SK-N-SH (cell line): ENCODE data around the gene PHACTR3. TPM values are rescaled to one million over a fixed set of nuclear protein-coding genes. Genes with fewer than 3 reads are reported as not detected.
A peak's percentile ranks its signal among the peaks of the same experiment; 100 is the strongest.

ENCODE experiments used
- CTCF ChIA-PET: fragments of 300-600, 350-600 bp; formaldehyde crosslinking; extraction: SDS; loops from one replicate; lab custom pipeline; 2021; lab: Yijun Ruan, JAX
- POLR2A ChIA-PET: fragments of 350-600 bp; sonication (Branson Sonifier 250); formaldehyde crosslinking; extraction: SDS; loops from one replicate; lab custom pipeline; 2020; ENCODE audit warnings: antibody characterized with exemption, inconsistent platforms; lab: Yijun Ruan, JAX
- DNase-seq: peaks from one replicate; pipeline ENCODE4 v3.0.0; 2012
- H2AFZ ChIP-seq: fragments of 200-600 bp; sonication (generic); 2 replicates; pipeline ENCODE4 v1.8.1; 2016; ENCODE audit warnings: antibody characterized with exemption, mild to moderate bottlenecking, low read depth
- H3F3A ChIP-seq: fragments of 200-600 bp; sonication (generic); replicated peaks from 2 replicates; pipeline ENCODE3; 2016; ENCODE audit warnings: antibody characterized with exemption, mild to moderate bottlenecking; ENCODE audit not compliant: insufficient read depth
- H3K27ac ChIP-seq, 2 experiments: fragments of 200-500 bp in 1 of 2; fragments of 200-600 bp in 1 of 2; sonication (Bioruptor generic) in 1 of 2; sonication (generic), shearing (Covaris generic) in 1 of 2; 2 replicates each; pipeline versions ENCODE4 v1.5.1 to v1.6.1; 2014 to 2016; ENCODE audit warnings: low read depth in 2 of 2, inconsistent platforms in 1 of 2, low read length in 1 of 2, mild to moderate bottlenecking in 1 of 2, mixed read lengths in 1 of 2
- H3K27me3 ChIP-seq: fragments of 200-600 bp; sonication (generic), shearing (Covaris generic); 2 replicates; pipeline ENCODE4 v1.6.1; 2016; ENCODE audit warnings: mixed run types; ENCODE audit not compliant: insufficient read depth
- H3K36me3 ChIP-seq, 2 experiments: fragments of 200-500 bp in 1 of 2; fragments of 200-600 bp in 1 of 2; sonication (Bioruptor generic) in 1 of 2; sonication (generic) in 1 of 2; replicated peaks in 1 of 2; 2 replicates each; pipeline versions ENCODE3 to v1.5.1; 2014 to 2016; ENCODE audit warnings: low read length in 1 of 2, mild to moderate bottlenecking in 1 of 2; ENCODE audit not compliant: insufficient read depth in 2 of 2, control insufficient read depth in 1 of 2
- H3K4me1 ChIP-seq, 2 experiments: fragments of 200-500 bp in 1 of 2; fragments of 200-600 bp in 1 of 2; sonication (Bioruptor generic) in 1 of 2; sonication (generic), shearing (Covaris generic) in 1 of 2; 2 replicates each; pipeline versions ENCODE4 v1.5.1 to v1.6.1; 2014 to 2016; ENCODE audit warnings: low read depth in 1 of 2, low read length in 1 of 2, mixed run types in 1 of 2; ENCODE audit not compliant: insufficient read depth in 2 of 2, control insufficient read depth in 1 of 2
- H3K4me2 ChIP-seq: fragments of 200-600 bp; sonication (generic), shearing (Covaris generic); 2 replicates; pipeline ENCODE4 v1.6.1; 2017; ENCODE audit warnings: mixed run types
- H3K4me3 ChIP-seq, 2 experiments: fragments of 200-500 bp in 1 of 2; fragments of 200-600 bp in 1 of 2; sonication (Bioruptor generic) in 1 of 2; sonication (generic), shearing (Covaris generic) in 1 of 2; 2 replicates each; pipeline versions ENCODE4 v1.5.1 to v1.8.1; 2014 to 2016; ENCODE audit warnings: low read depth in 2 of 2, inconsistent platforms in 1 of 2, low read length in 1 of 2, mild to moderate bottlenecking in 1 of 2, mixed read lengths in 1 of 2, moderate library complexity in 1 of 2
- H3K79me2 ChIP-seq: fragments of 200-600 bp; sonication (generic); 2 replicates; pipeline ENCODE4 v1.8.1; 2017; ENCODE audit warnings: mild to moderate bottlenecking; ENCODE audit not compliant: insufficient read depth
- H3K9ac ChIP-seq: fragments of 200-600 bp; sonication (generic); 2 replicates; pipeline ENCODE4 v1.6.1; 2017; ENCODE audit warnings: mixed run types
- H3K9me2 ChIP-seq: fragments of 200-600 bp; sonication (generic); 2 replicates; pipeline ENCODE4 v1.6.1; 2017; ENCODE audit warnings: mixed run types
- H3K9me3 ChIP-seq: fragments of 200-600 bp; sonication (generic); 2 replicates; pipeline ENCODE4 v1.6.1; 2017; ENCODE audit warnings: mixed run types, mild to moderate bottlenecking, moderate library complexity
- H4K20me1 ChIP-seq: fragments of 200-600 bp; sonication (generic); 2 replicates; pipeline ENCODE4 v1.6.1; 2017; ENCODE audit warnings: mild to moderate bottlenecking, mixed run types; ENCODE audit not compliant: insufficient read depth
- CHD2 ChIP-seq: fragments of 150-350 bp; IDR thresholded peaks from 2 replicates; pipeline ENCODE4 v1.6.1; 2018; ENCODE audit warnings: low read length; ENCODE audit not compliant: partially characterized antibody
- ELF1 ChIP-seq: IDR thresholded peaks from 2 replicates; pipeline ENCODE4 v1.4.0; 2012
- EP300 ChIP-seq, 2 experiments: IDR thresholded peaks; 2 replicates each; pipeline versions ENCODE4 v1.4.0 to v1.6.1; 2012; ENCODE audit warnings: borderline replicate concordance in 1 of 2, low read depth in 1 of 2, low read length in 1 of 2
- FOSL2 ChIP-seq: IDR thresholded peaks from 2 replicates; pipeline ENCODE4 v1.4.0; 2012; ENCODE audit warnings: low read depth, mild to moderate bottlenecking, moderate library complexity, borderline replicate concordance
- GABPA ChIP-seq: IDR thresholded peaks from 2 replicates; pipeline ENCODE4 v1.4.0; 2012; ENCODE audit warnings: low read depth, mild to moderate bottlenecking
- MXI1 ChIP-seq: IDR thresholded peaks from 2 replicates; pipeline ENCODE4 v1.6.1; 2012; ENCODE audit warnings: mild to moderate bottlenecking, low read depth, low read length, improper control_type of control experiment
- NFIC ChIP-seq: IDR thresholded peaks from 2 replicates; pipeline ENCODE4 v1.4.0; 2012; ENCODE audit warnings: borderline replicate concordance
- POLR2AphosphoS5 ChIP-seq: IDR thresholded peaks from 2 replicates; pipeline ENCODE4 v1.6.1; 2012; ENCODE audit warnings: low read depth, low read length
- RAD21 ChIP-seq: IDR thresholded peaks from 2 replicates; pipeline ENCODE4 v1.6.1; 2012; ENCODE audit warnings: mild to moderate bottlenecking, low read length
- RCOR1 ChIP-seq: fragments of 150-350 bp; IDR thresholded peaks from 2 replicates; pipeline ENCODE4 v1.6.1; 2017; ENCODE audit warnings: antibody characterized with exemption, low read length
- RFX5 ChIP-seq: IDR thresholded peaks from 2 replicates; pipeline ENCODE4 v1.6.1; 2012; ENCODE audit warnings: mild to moderate bottlenecking, improper control_type of control experiment, low read length
- SIN3A ChIP-seq: IDR thresholded peaks from 2 replicates; pipeline ENCODE4 v1.6.1; 2012; ENCODE audit warnings: low read depth, mild to moderate bottlenecking, low read length, moderate library complexity, borderline replicate concordance
- SMC3 ChIP-seq: IDR thresholded peaks from 2 replicates; pipeline ENCODE4 v1.6.1; 2012; ENCODE audit warnings: low read depth, low read length, improper control_type of control experiment
- TCF12 ChIP-seq: IDR thresholded peaks from 2 replicates; pipeline ENCODE4 v1.4.0; 2012
- TEAD4 ChIP-seq: IDR thresholded peaks from 2 replicates; pipeline ENCODE4 v1.4.0; 2012; ENCODE audit warnings: mild to moderate bottlenecking, borderline replicate concordance; ENCODE audit not compliant: insufficient read depth
- YY1 ChIP-seq: IDR thresholded peaks from 2 replicates; pipeline ENCODE4 v1.4.0; 2012; ENCODE audit warnings: low read depth, mild to moderate bottlenecking
- WGBS: methylation state at CpG from one replicate; pipeline ENCODE4 v1.1.6; 2017; ENCODE audit warnings: low lambda C conversion rate; 5-methylcytosine and 5-hydroxymethylcytosine counted together
- polyA plus RNA-seq, 3 experiments: library from polyadenylated mRNA; depleted of rRNA; stranded (reverse); fragments of >200 nt; gene quantifications; 2 replicates each; pipeline ENCODE4 v1.2.3, GENCODE V29; 2012
- TF ChIP-seq, protein P1 (sequence below): IDR thresholded peaks from 2 replicates; pipeline ENCODE4 v1.4.0; 2012; ENCODE audit warnings: low read depth
- TF ChIP-seq, protein P2 (sequence below): fragments of 150-350 bp; IDR thresholded peaks from 2 replicates; pipeline ENCODE4 v1.6.1; 2017; ENCODE audit warnings: antibody characterized with exemption, low read length, low read depth, borderline replicate concordance
- TF ChIP-seq, protein P3 (sequence below): IDR thresholded peaks from 2 replicates; pipeline ENCODE4 v1.4.0; 2012; ENCODE audit warnings: low read depth, borderline replicate concordance
- TF ChIP-seq, protein P4 (sequence below): IDR thresholded peaks from 2 replicates; pipeline ENCODE4 v1.6.1; 2012; ENCODE audit warnings: mild to moderate bottlenecking, low read depth, low read length, moderate library complexity

PHACTR3 gene
- polyA plus RNA-seq, 1 of the 3 experiments (the other 2 are of a cell fraction): 0.10 TPM

DNA sequence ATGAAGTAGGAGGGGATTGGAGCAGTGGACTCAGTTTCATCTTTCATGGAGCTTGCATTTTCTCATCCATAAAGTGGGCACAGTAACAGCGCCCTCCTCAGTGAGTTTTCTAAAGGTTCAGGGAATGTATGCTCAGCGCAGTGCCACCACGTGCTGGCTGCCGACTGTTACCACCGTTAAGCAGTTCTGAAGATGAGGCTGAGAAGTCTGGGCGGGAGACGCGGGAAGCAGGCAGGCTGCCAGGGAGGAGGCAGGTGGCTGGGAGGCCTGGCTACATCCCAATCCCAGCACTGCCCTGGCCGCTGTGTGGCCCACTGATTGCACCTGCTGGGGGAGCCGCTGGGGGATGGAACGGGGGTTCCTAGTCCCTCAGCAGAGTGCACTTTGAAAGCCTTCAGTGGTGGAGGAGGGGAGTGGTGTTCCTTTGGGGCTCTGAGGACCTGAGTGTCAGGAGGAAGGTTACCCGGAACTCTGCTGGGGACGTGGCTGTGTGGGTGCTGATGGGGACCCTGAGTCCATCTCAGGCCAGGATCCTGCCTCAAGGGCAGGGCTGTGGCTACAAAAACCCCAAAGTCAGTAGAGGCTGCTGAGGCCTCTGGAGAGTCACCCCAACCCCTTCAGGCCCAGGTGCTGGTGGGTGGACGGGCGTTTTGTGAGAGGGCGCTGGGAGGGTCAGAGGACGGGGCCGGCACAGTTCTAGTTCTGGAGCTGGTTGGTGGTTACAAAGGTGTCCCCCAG, 28.0 kb upstream of the PHACTR3 start:
- H3K9ac ChIP-seq: no peak overlapping the region
- no peaks in the 10 kb centered on the region for H3K36me3 ChIP-seq
- ChIA-PET CTCF (interaction anchor here (1.0 kb wide), 2 partner anchors 15 to 225 kb away, joined by 3 read pairs; no protein-coding TSS in a partner anchor), POLR2A (no interaction called here)
- no peaks in the 10 kb centered on the region for H4K20me1 ChIP-seq
- H3F3A ChIP-seq: no peaks in the 10 kb centered on the region
- TF ChIP-seq RFX5 (no peak), TEAD4 (no peak), YY1 (no peak), FOSL2 (no peak), SIN3A (no peak), POLR2AphosphoS5 (no peak), RAD21 (no peak), SMC3 (no peak), RCOR1 (no peak), GABPA (no peak), TCF12 (no peak), ELF1 (no peak), MXI1 (no peak), NFIC (no peak), EP300 (IDR thresholded peaks at IDR 0.05; ENCODE audit: borderline replicate concordance in 1 of 2, low read depth in 1 of 2, low read length in 1 of 2) (no peak)
- TF ChIP-seq, protein P1, sequence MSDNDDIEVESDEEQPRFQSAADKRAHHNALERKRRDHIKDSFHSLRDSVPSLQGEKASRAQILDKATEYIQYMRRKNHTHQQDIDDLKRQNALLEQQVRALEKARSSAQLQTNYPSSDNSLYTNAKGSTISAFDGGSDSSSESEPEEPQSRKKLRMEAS: no peak
- H3K4me2 ChIP-seq: no peak overlapping the region
- H3K4me3 ChIP-seq: no peak overlapping the region
- no peak overlapping the region for H3K27ac ChIP-seq
- no peaks in the 10 kb centered on the region for H3K27me3 ChIP-seq
- H2AFZ ChIP-seq: no peak overlapping the region
- peaks cover 0 to 29% of the 10 kb centered on the region in 2 experiments; a peak in 3 of 4 replicates for H3K4me1 ChIP-seq
- 79% methylated on average over 14 of the region's 18 CpGs for WGBS
- H3K9me3 ChIP-seq: no peaks in the 10 kb centered on the region
- H3K79me2 ChIP-seq: no peaks in the 10 kb centered on the region
- DNase-seq: peak; percentile 16
- H3K9me2 ChIP-seq: no peaks in the 10 kb centered on the region

DNA sequence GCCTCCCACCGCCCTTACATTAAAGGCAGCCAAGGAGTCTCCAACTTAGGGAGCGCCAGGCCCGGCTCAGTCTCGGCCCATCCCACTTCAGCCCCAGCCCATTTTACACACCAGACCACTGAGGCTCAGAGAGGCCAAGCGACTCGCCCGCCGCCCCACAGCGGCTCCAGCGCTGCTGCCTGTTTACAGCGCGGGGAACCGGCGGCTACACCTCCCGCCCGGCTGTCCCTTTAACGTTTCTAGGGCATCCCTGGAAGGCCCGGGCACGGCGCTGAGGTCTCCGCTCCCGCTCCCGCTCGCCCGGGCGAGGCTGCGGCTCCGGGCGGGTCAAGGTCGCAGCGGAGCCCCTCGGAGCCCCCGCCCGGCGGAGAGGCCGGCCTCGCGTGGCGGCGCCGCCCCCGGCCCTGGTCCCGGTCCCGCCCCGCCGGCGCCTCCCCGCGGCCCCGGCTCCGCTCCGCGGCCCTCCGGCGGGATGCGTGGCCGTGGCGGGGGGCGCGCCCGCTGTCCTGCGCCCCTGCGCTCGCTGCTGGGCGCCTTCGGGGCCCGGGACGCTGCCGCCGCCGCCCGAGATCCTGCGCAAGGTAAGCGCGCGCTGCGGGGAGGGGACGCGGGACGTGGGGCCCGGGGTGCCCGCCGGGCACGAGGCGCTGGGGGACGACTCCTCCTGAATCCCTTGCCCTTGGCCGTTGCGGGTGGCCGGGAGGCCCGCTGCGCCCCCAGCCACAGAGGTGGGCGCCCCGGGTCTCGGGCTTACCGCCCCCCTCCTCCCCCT, 27.1 kb upstream of the PHACTR3 start:
- POLR2A ChIA-PET: no interaction called here
- Histone ChIP-seq H3K9me2 (no peaks in the 10 kb centered on the region), H3K4me3 (peak overlapping the region in 1 of 2 experiments; percentile 35; a peak in 1 of 4 replicates), H3K4me2 (no peak overlapping the region), H3K27me3 (no peaks in the 10 kb centered on the region), H2AFZ (no peak overlapping the region), H3K79me2 (no peaks in the 10 kb centered on the region), H3K9ac (no peak overlapping the region), H3K4me1 (peaks cover 0 to 25% of the 10 kb centered on the region in 2 experiments; a peak in 3 of 4 replicates), H3F3A (no peaks in the 10 kb centered on the region), H3K9me3 (no peaks in the 10 kb centered on the region), H3K36me3 (no peaks in the 10 kb centered on the region), H4K20me1 (no peaks in the 10 kb centered on the region), H3K27ac (no peak overlapping the region)
- CTCF ChIA-PET: interaction anchor here (1.0 to 5.8 kb wide), 3 partner anchors 16 to 224 kb away, joined by 3 to 40 read pairs (median 3); no protein-coding TSS in a partner anchor
- WGBS: 38% methylated on average over 7 of the region's 95 CpGs
- DNase-seq: peak; percentile 87
- TF ChIP-seq POLR2AphosphoS5: no peak
- TF ChIP-seq SMC3: no peak
- no peak for TF ChIP-seq CHD2
- TF ChIP-seq, protein P2, sequence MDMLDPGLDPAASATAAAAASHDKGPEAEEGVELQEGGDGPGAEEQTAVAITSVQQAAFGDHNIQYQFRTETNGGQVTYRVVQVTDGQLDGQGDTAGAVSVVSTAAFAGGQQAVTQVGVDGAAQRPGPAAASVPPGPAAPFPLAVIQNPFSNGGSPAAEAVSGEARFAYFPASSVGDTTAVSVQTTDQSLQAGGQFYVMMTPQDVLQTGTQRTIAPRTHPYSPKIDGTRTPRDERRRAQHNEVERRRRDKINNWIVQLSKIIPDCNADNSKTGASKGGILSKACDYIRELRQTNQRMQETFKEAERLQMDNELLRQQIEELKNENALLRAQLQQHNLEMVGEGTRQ: no peak
- TF ChIP-seq NFIC: no peak
- TF ChIP-seq, protein P3, sequence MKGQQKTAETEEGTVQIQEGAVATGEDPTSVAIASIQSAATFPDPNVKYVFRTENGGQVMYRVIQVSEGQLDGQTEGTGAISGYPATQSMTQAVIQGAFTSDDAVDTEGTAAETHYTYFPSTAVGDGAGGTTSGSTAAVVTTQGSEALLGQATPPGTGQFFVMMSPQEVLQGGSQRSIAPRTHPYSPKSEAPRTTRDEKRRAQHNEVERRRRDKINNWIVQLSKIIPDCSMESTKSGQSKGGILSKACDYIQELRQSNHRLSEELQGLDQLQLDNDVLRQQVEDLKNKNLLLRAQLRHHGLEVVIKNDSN: no peak
- no peak for TF ChIP-seq MXI1
- TF ChIP-seq EP300 (IDR thresholded peaks at IDR 0.05; ENCODE audit: borderline replicate concordance in 1 of 2, low read depth in 1 of 2, low read length in 1 of 2): no peak
- no peak for TF ChIP-seq RFX5
- TF ChIP-seq YY1: no peak
- no peak for TF ChIP-seq RCOR1
- TF ChIP-seq, protein P4, sequence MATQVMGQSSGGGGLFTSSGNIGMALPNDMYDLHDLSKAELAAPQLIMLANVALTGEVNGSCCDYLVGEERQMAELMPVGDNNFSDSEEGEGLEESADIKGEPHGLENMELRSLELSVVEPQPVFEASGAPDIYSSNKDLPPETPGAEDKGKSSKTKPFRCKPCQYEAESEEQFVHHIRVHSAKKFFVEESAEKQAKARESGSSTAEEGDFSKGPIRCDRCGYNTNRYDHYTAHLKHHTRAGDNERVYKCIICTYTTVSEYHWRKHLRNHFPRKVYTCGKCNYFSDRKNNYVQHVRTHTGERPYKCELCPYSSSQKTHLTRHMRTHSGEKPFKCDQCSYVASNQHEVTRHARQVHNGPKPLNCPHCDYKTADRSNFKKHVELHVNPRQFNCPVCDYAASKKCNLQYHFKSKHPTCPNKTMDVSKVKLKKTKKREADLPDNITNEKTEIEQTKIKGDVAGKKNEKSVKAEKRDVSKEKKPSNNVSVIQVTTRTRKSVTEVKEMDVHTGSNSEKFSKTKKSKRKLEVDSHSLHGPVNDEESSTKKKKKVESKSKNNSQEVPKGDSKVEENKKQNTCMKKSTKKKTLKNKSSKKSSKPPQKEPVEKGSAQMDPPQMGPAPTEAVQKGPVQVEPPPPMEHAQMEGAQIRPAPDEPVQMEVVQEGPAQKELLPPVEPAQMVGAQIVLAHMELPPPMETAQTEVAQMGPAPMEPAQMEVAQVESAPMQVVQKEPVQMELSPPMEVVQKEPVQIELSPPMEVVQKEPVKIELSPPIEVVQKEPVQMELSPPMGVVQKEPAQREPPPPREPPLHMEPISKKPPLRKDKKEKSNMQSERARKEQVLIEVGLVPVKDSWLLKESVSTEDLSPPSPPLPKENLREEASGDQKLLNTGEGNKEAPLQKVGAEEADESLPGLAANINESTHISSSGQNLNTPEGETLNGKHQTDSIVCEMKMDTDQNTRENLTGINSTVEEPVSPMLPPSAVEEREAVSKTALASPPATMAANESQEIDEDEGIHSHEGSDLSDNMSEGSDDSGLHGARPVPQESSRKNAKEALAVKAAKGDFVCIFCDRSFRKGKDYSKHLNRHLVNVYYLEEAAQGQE: no peak
